Ovary (tissue), 9 donors: ENCODE results near the gene MYO1F. TPM values are rescaled to one million over a fixed set of nuclear protein-coding genes. Genes with fewer than 3 reads are reported as not detected.

Experiments
- DNase-seq, 5 donors: peaks; one replicate each; pipeline ENCODE4 v3.0.0-alpha.2; 2019 to 2020
- H3K27ac ChIP-seq, 2 donors: fragments of 200-600 bp; one replicate each; pipeline versions ENCODE4 v1.5.1 to v1.8.0; 2019 to 2022
- H3K27me3 ChIP-seq: fragments of 200-600 bp; one replicate; pipeline ENCODE4 v1.8.0; 2022
- H3K36me3 ChIP-seq: fragments of 200-600 bp; sonication (generic); one replicate; pipeline ENCODE4 v1.5.1; 2019
- H3K4me1 ChIP-seq: one replicate; pipeline ENCODE4 v1.8.1; 2013; ENCODE audit warnings: mild to moderate bottlenecking, moderate library complexity; ENCODE audit not compliant: insufficient read depth
- H3K4me3 ChIP-seq: fragments of 200-600 bp; sonication (generic); one replicate; pipeline ENCODE4 v1.5.1; 2017
- H3K9me3 ChIP-seq, 2 donors: fragments of 200-600 bp in 1 of 2; sonication (generic) in 1 of 2; one replicate each; pipeline versions ENCODE4 v1.5.1 to v1.8.1; 2013 to 2019; ENCODE audit warnings: mild to moderate bottlenecking in 1 of 2, moderate library complexity in 1 of 2
- EP300 ChIP-seq: sonication (generic); formaldehyde crosslinking; IDR thresholded peaks from one replicate; pipeline ENCODE4 v1.6.1; 2017; ENCODE audit warnings: antibody characterized with exemption
- POLR2A ChIP-seq: fragments of 450-650 bp; IDR thresholded peaks from one replicate; pipeline ENCODE4 v1.6.1; 2017; ENCODE audit warnings: antibody characterized with exemption, mild to moderate bottlenecking, moderate library complexity
- WGBS, 3 donors: extraction: QIAGEN DNeasy Blood & Tissue Kit in 1 of 3; methylation state at CpG; one replicate each; pipeline versions ENCODE4 v1.1.5 to v1.1.7; 2013 to 2017; 5-methylcytosine and 5-hydroxymethylcytosine counted together
- intact Hi-C, 4 donors: fragments of 100-400 bp; cut with DNase I; formaldehyde crosslinking; loops; one replicate each; pipeline versions ENCODE4 v1.11.0 to v1.15.1; 2022 to 2023
- polyA plus RNA-seq, 2 donors: library from polyadenylated mRNA; stranded (reverse); fragments of 200-250 nt in 1 of 2; fragments of 350-450 nt in 1 of 2; fragmentation: Illumina TruSeq in 1 of 2; extraction: RNeasy Lipid Tissue Mini Kit (QIAGEN cat#74804) in 1 of 2; gene quantifications; one replicate each; pipeline ENCODE4 v1.2.3, GENCODE V29; 2013 to 2014
- total RNA-seq, 7 donors: library from RNA; depleted of rRNA in 2 of 7; stranded (reverse); fragments of >200 nt in 2 of 7; fragmentation: NEBNext Ultra II Directional in 3 of 7; extraction: Animal tissue kit (Norgen Biotek cat#: 25700) in 3 of 7; gene quantifications; one replicate each; pipeline versions ENCODE4 v1.1.0 to v1.2.4, GENCODE V29; 2016 to 2023
- TF ChIP-seq, protein P1 (sequence below), 3 donors: fragments of 450-650 bp in 2 of 3; fragments of 200-600 bp in 1 of 3; IDR thresholded peaks; one replicate each; pipeline versions ENCODE4 v1.5.1 to v1.8.0; 2016 to 2022; ENCODE audit warnings: antibody characterized with exemption in 3 of 3, mild to moderate bottlenecking in 1 of 3
- donor health status: DM: no; HTN: no; CAD: no; lungs with moderate emphysema.
- donor health status: DM: no; HTN: no; CAD: no.
- donor health status: Bipolar disorder and iron deficiency.
- donor health status: DM: yes; HTN: yes; CAD: no.
- donor health status: DM: no; HTN: no; CAD: no.
- donor health status: DM: yes; HTN: yes; CAD: no.

MYO1F gene
- total and polyA plus RNA-seq, 9 donors = 3.5 to 13.6 (median 5.4) TPM

DNA sequence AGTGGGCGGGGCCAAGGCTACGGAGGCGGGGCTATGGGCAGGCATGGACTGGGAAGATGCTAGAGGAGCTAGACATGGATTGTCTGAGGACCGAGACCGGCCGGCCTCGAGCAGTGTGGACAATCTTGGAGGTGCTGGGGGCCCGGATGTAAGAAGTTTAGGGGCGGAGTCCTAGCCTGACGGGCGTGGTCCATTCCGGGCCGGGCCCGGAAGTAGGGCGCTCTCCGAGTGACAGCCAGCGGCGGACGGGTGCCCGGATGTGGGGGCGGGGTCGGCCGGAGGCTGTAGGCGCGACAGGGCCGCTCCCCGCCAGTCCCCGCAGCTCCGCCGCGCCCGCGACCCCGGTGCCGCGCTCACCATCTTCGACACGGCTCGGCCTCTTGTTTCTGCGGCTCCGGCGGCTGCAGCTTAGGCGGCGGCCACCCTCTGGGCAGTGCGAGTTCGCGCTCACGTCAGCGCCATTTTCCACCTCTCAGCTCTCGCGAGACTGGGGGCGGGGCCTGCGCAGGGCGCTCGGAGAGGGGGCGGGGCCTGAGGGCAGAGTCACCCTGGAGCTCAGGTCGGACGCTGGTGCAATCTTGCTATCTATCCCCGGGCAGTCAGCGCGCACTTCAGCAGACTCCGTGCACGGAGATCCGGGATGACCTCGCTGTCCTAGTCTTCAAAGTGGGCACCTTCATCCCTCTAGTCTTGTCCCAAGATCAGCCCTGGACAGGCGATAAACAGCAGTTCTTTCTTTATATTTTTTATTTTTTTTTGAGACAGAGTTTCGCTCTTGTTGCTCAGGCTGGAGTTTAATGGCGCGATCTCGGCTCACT, 63.3 kb downstream of the MYO1F start, which contains the start of gene ZNF414:
ZNF414 (minus strand) TSS at position 481 of the 818 bp plus-strand sequence; CDS start at position 360, 121 bp downstream.
- H3K27ac ChIP-seq = peak within 1 kb of the TSS; percentile 97 to 100
- no peaks in the 10 kb centered on the region for H3K27me3 ChIP-seq
- no peak for TF ChIP-seq EP300
- TF ChIP-seq, protein P1, sequence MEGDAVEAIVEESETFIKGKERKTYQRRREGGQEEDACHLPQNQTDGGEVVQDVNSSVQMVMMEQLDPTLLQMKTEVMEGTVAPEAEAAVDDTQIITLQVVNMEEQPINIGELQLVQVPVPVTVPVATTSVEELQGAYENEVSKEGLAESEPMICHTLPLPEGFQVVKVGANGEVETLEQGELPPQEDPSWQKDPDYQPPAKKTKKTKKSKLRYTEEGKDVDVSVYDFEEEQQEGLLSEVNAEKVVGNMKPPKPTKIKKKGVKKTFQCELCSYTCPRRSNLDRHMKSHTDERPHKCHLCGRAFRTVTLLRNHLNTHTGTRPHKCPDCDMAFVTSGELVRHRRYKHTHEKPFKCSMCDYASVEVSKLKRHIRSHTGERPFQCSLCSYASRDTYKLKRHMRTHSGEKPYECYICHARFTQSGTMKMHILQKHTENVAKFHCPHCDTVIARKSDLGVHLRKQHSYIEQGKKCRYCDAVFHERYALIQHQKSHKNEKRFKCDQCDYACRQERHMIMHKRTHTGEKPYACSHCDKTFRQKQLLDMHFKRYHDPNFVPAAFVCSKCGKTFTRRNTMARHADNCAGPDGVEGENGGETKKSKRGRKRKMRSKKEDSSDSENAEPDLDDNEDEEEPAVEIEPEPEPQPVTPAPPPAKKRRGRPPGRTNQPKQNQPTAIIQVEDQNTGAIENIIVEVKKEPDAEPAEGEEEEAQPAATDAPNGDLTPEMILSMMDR (IDR thresholded peaks at IDR 0.05) = peak in 2 of 3 donors; percentile 12 to 18
- TF ChIP-seq POLR2A = peak; percentile 68
- H3K9me3 ChIP-seq = no peaks in the 10 kb centered on the region
- peak within 1 kb of the TSS; percentile 94 for H3K4me3 ChIP-seq
- peaks cover 10% of the 10 kb centered on the region for H3K4me1 ChIP-seq
- DNase-seq = peak; percentile 96 to 98 (median 98)
- no peaks in the 10 kb centered on the region for H3K36me3 ChIP-seq
- WGBS, 3 donors = 0 to 1% (median 0%) methylated on average over 49 to 70 of the region's 70 CpGs
- intact Hi-C loops = no loop called here

DNA sequence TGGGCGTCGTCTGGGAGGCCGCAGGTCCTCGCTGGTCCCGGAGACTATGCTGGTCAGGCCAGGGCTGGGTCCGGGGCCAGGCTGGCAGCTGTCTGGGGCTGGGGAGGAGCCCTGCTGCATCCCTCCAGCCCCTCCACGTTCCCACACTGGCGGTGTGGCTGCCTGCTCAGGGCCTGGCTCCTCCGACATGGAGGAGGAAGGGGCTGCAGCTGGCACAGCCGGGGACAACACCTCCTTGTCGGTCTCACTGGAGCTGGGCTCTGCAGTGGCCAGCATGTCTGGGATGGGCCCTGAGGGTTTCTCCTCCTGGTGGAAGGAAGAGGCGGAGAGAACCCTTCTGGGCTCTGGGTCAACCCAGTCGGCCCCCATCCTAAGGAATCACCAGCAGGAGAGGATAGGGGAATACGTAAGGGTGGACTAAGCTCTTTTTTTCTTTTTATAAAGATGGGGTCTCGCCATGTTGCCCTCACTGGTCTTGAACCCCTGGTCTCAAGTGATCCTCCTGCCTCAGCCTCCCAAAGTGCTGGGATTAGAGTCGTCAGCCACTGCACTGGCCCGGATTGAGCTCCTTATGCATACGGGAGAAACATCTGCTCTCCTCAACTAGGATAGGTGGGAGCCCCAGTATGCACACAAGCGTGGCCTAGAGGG, 64.1 kb downstream of the MYO1F start:
- Histone ChIP-seq H3K36me3 (no peaks in the 10 kb centered on the region), H3K27me3 (no peaks in the 10 kb centered on the region), H3K9me3 (no peaks in the 10 kb centered on the region), H3K4me1 (peaks cover 10% of the 10 kb centered on the region), H3K27ac (peak overlapping the region; percentile 97 to 100), H3K4me3 (peak overlapping the region; percentile 94)
- peak in 3 of 5 donors; percentile 55 to 61 (median 61) for DNase-seq
- 38 to 49% (median 44%) methylated on average over 19 of the region's 19 CpGs for WGBS, 3 donors
- intact Hi-C loops = no loop called here
- TF ChIP-seq POLR2A (no peak), EP300 (no peak)
- TF ChIP-seq, protein P1 (IDR thresholded peaks at IDR 0.05) = no peak

DNA sequence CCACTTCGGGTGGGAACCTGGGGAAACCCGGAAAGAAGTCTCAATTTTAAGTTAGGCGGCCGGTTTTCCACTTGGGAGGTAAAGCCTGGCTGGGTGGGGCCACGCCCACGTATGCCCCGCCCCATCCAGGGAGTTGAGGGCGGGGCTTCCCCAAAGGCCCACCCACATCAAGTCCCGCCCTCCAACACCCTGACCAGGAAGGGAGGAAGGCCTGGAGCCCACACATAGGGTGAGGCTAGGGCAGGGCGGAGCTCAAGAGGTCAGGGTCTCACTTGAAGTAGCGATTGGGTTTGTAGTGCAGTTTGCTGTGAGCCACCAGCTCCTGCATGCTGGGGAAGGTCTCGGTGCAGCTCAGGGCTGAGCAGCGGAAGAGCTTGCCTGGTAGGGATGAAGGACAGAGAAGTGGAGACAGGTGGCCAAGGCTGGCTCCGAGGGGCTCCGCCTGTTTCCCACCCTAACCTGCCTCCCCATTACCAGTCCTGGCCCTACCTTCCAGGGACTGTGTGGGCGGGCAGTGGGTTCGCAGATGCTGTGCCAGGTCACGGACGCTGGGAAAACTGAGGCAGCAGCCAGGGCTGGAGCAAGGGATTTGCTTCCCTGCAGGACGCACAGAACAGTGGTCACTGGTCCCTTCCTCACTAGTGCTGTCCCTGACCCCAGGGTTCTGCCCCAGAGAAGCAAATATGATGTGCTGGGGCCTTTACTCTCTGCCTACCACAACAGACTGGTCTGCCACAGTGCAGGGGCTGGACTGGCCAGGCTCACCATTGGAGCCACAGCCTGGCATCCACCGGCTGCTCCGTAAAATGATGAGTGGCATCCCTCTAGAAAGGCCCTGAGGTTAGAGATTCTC, 64.9 kb downstream of the MYO1F start:
- Histone ChIP-seq H3K4me1 (peaks cover 10% of the 10 kb centered on the region), H3K36me3 (no peaks in the 10 kb centered on the region), H3K9me3 (no peaks in the 10 kb centered on the region), H3K27ac (no peak overlapping the region), H3K4me3 (no peak overlapping the region), H3K27me3 (no peaks in the 10 kb centered on the region)
- TF ChIP-seq, protein P1 (IDR thresholded peaks at IDR 0.05) = no peak
- no peak for TF ChIP-seq EP300
- no peak for TF ChIP-seq POLR2A
- 68 to 76% (median 72%) methylated on average over 21 to 22 of the region's 22 CpGs for WGBS, 3 donors
- peak in 3 of 5 donors; percentile 45 to 56 (median 53) for DNase-seq
- intact Hi-C loops = no loop called here

DNA sequence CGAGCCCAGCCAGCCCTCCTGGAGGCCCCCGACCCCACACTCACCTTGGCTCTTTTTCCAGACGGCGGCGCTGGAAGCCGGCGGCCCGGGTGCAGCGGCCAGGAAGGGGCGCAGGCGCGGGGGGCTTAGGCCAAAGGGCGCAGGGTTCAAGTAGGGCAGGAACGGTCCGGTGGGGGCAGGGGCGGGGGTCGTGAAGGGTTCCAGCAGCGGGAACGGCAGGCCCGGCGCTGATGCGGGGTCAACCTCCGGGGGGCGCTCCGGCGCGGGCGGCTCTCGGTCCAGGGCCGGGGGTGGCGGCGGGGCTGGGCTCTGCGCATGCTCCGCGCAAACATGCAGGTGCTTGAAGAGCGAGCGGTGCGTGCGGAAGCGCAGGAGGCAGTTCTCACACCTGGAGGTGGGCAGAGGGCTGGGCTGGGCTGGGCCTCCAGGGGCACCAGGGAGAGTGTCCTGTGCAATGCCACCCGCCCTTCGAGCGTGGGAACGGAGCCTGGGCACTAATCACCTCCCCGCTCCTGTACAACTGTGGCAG, 65.6 kb downstream of the MYO1F start:
- Histone ChIP-seq H3K9me3 (no peaks in the 10 kb centered on the region), H3K4me1 (peaks cover 10% of the 10 kb centered on the region), H3K27ac (peak overlapping the region in 1 of 2 donors; percentile 5), H3K27me3 (no peaks in the 10 kb centered on the region), H3K4me3 (no peak overlapping the region), H3K36me3 (no peaks in the 10 kb centered on the region)
- TF ChIP-seq EP300 = no peak
- TF ChIP-seq, protein P1 (IDR thresholded peaks at IDR 0.05) = no peak
- WGBS, 3 donors = 60 to 65% (median 64%) methylated on average over 39 to 45 of the region's 45 CpGs
- intact Hi-C loops = no loop called here
- peak in 3 of 5 donors; percentile 51 to 61 (median 57) for DNase-seq
